ENCODE results near the gene CYB561D1. TPM values are rescaled to one million over a fixed set of nuclear protein-coding genes. Genes with fewer than 3 reads are reported as not detected.

The CYB561D1 gene
- total RNA-seq, 4 donors from 2014 or later, result 1.7 to 24.0 (median 20.9) TPM

- DNase-seq, result no peak
- Histone ChIP-seq H3K4me1 (peaks cover 2 to 59% (median 9%) of the 10 kb centered on the region in 4 donors), H3K36me3 (peaks cover 0 to 21% (median 0%) of the 10 kb centered on the region in 3 donors), H3K4me3 (no peak overlapping the region), H3K27me3 (no peaks in the 10 kb centered on the region), H3K27ac (peak overlapping the region in 3 of 4 donors; percentile 1 to 80 (median 71)), H3K9me3 (no peaks in the 10 kb centered on the region)
- TF ChIP-seq, protein P1, sequence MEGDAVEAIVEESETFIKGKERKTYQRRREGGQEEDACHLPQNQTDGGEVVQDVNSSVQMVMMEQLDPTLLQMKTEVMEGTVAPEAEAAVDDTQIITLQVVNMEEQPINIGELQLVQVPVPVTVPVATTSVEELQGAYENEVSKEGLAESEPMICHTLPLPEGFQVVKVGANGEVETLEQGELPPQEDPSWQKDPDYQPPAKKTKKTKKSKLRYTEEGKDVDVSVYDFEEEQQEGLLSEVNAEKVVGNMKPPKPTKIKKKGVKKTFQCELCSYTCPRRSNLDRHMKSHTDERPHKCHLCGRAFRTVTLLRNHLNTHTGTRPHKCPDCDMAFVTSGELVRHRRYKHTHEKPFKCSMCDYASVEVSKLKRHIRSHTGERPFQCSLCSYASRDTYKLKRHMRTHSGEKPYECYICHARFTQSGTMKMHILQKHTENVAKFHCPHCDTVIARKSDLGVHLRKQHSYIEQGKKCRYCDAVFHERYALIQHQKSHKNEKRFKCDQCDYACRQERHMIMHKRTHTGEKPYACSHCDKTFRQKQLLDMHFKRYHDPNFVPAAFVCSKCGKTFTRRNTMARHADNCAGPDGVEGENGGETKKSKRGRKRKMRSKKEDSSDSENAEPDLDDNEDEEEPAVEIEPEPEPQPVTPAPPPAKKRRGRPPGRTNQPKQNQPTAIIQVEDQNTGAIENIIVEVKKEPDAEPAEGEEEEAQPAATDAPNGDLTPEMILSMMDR (IDR thresholded peaks at IDR 0.05), result no peak
- no peak for TF ChIP-seq POLR2A (IDR thresholded peaks at IDR 0.05)
Observed at GRCh38 chr1:109499081-109499480, 5.2 kb downstream of the CYB561D1 start.

DNA sequence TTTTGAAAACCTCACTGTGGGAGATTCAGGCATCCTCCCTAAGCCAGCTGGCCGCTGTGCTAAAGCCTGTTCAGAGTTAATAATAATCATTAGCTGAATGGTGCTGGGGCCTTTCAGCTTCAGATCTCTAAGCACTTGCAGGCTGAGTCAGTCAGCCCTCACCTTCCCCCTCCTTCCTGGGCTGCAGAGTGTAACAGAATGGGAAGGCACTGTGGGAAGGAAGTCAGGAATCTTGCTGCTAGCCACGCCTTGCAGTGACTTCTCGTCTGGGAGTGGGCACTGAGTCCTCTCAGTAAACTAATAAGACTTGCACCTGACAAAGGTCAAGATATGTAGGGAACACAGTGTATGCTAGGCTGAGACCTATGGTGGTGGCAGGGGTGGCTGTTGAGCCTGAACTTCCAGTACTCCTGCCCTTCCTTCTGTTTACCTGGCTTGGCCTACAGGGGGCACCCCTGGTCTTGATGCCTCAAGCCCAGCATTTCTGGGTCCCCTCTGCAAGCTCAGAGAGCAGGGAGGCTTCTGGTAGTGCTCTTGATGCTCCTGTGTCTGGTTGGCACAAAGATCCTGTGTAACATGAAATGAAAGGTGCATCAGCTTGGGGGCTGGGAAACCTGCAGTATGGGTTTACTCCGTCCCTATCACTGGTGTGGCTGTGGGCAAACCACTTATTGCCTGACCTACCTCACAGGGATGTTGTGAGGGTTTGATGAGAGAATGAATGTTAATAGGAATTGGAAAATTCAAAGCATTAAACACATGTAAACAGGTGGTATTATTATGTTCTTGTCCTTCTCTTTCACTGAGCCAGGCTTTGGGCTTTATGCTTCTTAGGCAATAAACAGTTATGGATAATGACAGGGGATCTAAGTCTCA is 6.0 kb downstream of the CYB561D1 start:
- H3K4me1 ChIP-seq, result peaks cover under 1 to 60% (median 6%) of the 10 kb centered on the region in 4 donors
- no peaks in the 10 kb centered on the region for H3K27me3 ChIP-seq
- no peaks in the 10 kb centered on the region for H3K9me3 ChIP-seq
- TF ChIP-seq POLR2A (IDR thresholded peaks at IDR 0.05), result peak in 1 of 2 donors; percentile 62
- TF ChIP-seq, protein P1 (IDR thresholded peaks at IDR 0.05), result peak in 5 of 6 experiments; percentile 33 to 88 (median 74)
- no peak overlapping the region for H3K4me3 ChIP-seq
- H3K27ac ChIP-seq, result peak overlapping the region; percentile 1 to 80 (median 36)
- peaks cover 0 to 21% (median 0%) of the 10 kb centered on the region in 3 donors for H3K36me3 ChIP-seq
- DNase-seq, result peak; percentile 51 to 92 (median 86)

- TF ChIP-seq, protein P1 (IDR thresholded peaks at IDR 0.05), result no peak
- TF ChIP-seq POLR2A (IDR thresholded peaks at IDR 0.05), result no peak
- H3K4me3 ChIP-seq, result no peak overlapping the region
- peaks cover 0 to 51% (median 4%) of the 10 kb centered on the region in 4 donors for H3K4me1 ChIP-seq
- peaks cover 0 to 20% (median 0%) of the 10 kb centered on the region in 3 donors for H3K36me3 ChIP-seq
- DNase-seq, result no peak
- no peaks in the 10 kb centered on the region for H3K27me3 ChIP-seq
- H3K27ac ChIP-seq, result peak overlapping the region; percentile 2 to 80 (median 64)
- no peaks in the 10 kb centered on the region for H3K9me3 ChIP-seq
Observed at GRCh38 chr1:109500941-109501381, 7.1 kb downstream of the CYB561D1 start.

- no peak for TF ChIP-seq POLR2A (IDR thresholded peaks at IDR 0.05)
- TF ChIP-seq, protein P1 (IDR thresholded peaks at IDR 0.05), result no peak
- Histone ChIP-seq H3K4me1 (peaks cover 0 to 51% (median 4%) of the 10 kb centered on the region in 4 donors), H3K27ac (peak overlapping the region in 3 of 4 donors; percentile 50 to 80 (median 71))
Observed at GRCh38 chr1:109501644-109502363, 7.9 kb downstream of the CYB561D1 start.

DNA sequence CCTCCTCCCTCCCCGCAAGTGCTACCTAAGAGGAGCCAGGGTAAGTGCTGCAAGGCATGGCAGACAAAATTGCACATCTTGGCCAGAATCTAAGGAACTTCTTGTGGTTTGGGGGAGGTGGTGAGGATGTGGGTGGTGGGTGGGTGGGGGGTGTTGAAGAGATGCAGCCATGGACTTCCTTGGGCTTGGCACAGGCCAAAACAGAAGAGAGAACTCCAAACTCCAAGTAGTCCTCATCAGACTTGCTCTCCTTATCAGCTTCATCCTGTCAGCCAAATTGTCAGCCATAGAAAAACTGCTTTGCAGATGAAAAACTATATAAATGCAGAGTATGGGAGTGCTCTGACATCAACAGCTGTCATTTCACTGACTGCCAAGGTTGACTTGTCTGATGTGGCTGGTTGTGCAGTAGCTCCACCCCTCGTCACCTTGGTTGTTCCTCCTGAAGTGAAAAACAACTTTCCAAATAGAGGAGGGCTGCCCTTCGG is 8.5 kb downstream of the CYB561D1 start:
- H3K4me3 ChIP-seq, result no peak overlapping the region
- no peaks in the 10 kb centered on the region for H3K27me3 ChIP-seq
- H3K27ac ChIP-seq, result peak overlapping the region in 3 of 4 donors; percentile 12 to 80 (median 50)
- TF ChIP-seq POLR2A (IDR thresholded peaks at IDR 0.05), result no peak
- TF ChIP-seq, protein P1 (IDR thresholded peaks at IDR 0.05), result no peak
- peaks cover 0 to 6% (median 0%) of the 10 kb centered on the region in 3 donors for H3K36me3 ChIP-seq
- H3K9me3 ChIP-seq, result no peaks in the 10 kb centered on the region
- peaks cover 0 to 46% (median 4%) of the 10 kb centered on the region in 4 donors for H3K4me1 ChIP-seq
- peak in 2 of 3 donors; percentile 39 to 63 for DNase-seq

More at GRCh38 chr1:109501644-109502363, 7.9 kb downstream of the CYB561D1 start:
- Histone ChIP-seq H3K36me3 (peaks cover 0 to 12% (median 0%) of the 10 kb centered on the region in 3 donors), H3K9me3 (no peaks in the 10 kb centered on the region), H3K4me3 (no peak overlapping the region), H3K27me3 (no peaks in the 10 kb centered on the region)
- no peak for DNase-seq
